Neuronal stem cell (in vitro differentiated cells): ENCODE measurements around the gene DPT.
"Not testable (repeated sequence)": the region's sequence is repeated elsewhere in the genome, so short reads cannot be mapped to it uniquely, and the experiment has no call there.

Experiments used
- DNase-seq: peaks from one replicate; pipeline ENCODE4 v3.0.0-alpha.2; 2013; ENCODE audit warnings: low spot score
- H2AFZ ChIP-seq: one replicate; pipeline ENCODE4 v1.6.1; 2013; ENCODE audit warnings: mild to moderate bottlenecking, low read length, inconsistent platforms
- H2AK5ac ChIP-seq: 2 replicates; pipeline ENCODE4 v1.6.1; 2013; ENCODE audit warnings: low read depth, mild to moderate bottlenecking, inconsistent platforms, low read length, moderate library complexity, mixed read lengths
- H2BK120ac ChIP-seq: 2 replicates; pipeline ENCODE4 v1.6.1; 2013; ENCODE audit warnings: low read depth, mild to moderate bottlenecking, inconsistent platforms, low read length, moderate library complexity, mixed read lengths
- H2BK12ac ChIP-seq: one replicate; pipeline ENCODE4 v1.6.1; 2013; ENCODE audit warnings: low read length, inconsistent platforms
- H2BK15ac ChIP-seq: 2 replicates; pipeline ENCODE4 v1.6.1; 2013; ENCODE audit warnings: mild to moderate bottlenecking, low read length, inconsistent platforms, mixed read lengths
- H2BK5ac ChIP-seq: one replicate; pipeline ENCODE4 v1.6.1; 2013; ENCODE audit warnings: inconsistent platforms, mild to moderate bottlenecking, low read length, moderate library complexity
- H3K14ac ChIP-seq: one replicate; pipeline ENCODE4 v1.6.1; 2013; ENCODE audit warnings: low read length, inconsistent platforms
- H3K18ac ChIP-seq: 2 replicates; pipeline ENCODE4 v1.6.1; 2013; ENCODE audit warnings: low read length, inconsistent platforms
- H3K23ac ChIP-seq: 2 replicates; pipeline ENCODE4 v1.6.1; 2013; ENCODE audit warnings: low read depth, mild to moderate bottlenecking, mixed read lengths, low read length, inconsistent platforms; ENCODE audit not compliant: poor library complexity
- H3K27ac ChIP-seq: replicated peaks from 3 replicates; pipeline ENCODE4 v1.5.1; 2013; ENCODE audit warnings: low read length, inconsistent platforms
- H3K27me3 ChIP-seq, 3 experiments: 2 replicates each; pipeline ENCODE4 v1.6.1; 2013; ENCODE audit warnings: low read length in 3 of 3, mild to moderate bottlenecking in 2 of 3, inconsistent platforms in 1 of 3, low read depth in 1 of 3, mixed read lengths in 1 of 3, moderate library complexity in 1 of 3; ENCODE audit not compliant: control insufficient read depth in 3 of 3, insufficient read depth in 3 of 3
- H3K36me3 ChIP-seq, 2 donors: replicated peaks in 1 of 2; 2 replicates each; pipeline ENCODE4 v1.6.1; 2013; ENCODE audit warnings: low read length in 2 of 2; ENCODE audit not compliant: control insufficient read depth in 2 of 2, insufficient read depth in 2 of 2
- H3K4ac ChIP-seq: 2 replicates; pipeline ENCODE4 v1.6.1; 2013; ENCODE audit warnings: inconsistent platforms, mild to moderate bottlenecking, low read length, moderate library complexity
- H3K4me1 ChIP-seq, 2 donors: 1 replicate in 1 of 2; 2 replicates in 1 of 2; pipeline ENCODE4 v1.6.1; 2013; ENCODE audit warnings: low read length in 2 of 2, low read depth in 1 of 2; ENCODE audit not compliant: control insufficient read depth in 2 of 2, insufficient read depth in 1 of 2
- H3K4me2 ChIP-seq: one replicate; pipeline ENCODE4 v1.6.1; 2013; ENCODE audit warnings: mild to moderate bottlenecking, low read length, inconsistent platforms; ENCODE audit not compliant: insufficient read depth, poor library complexity, severe bottlenecking
- H3K4me3 ChIP-seq, 2 donors: 2 replicates each; pipeline ENCODE4 v1.5.1; 2013; ENCODE audit warnings: low read length in 2 of 2, mild to moderate bottlenecking in 2 of 2, inconsistent platforms in 1 of 2, moderate library complexity in 1 of 2
- H3K79me1 ChIP-seq: one replicate; pipeline ENCODE4 v1.6.1; 2013; ENCODE audit warnings: low read depth, mild to moderate bottlenecking, inconsistent platforms, low read length, moderate library complexity
- H3K9ac ChIP-seq: one replicate; pipeline ENCODE4 v1.6.1; 2013; ENCODE audit warnings: mild to moderate bottlenecking, low read depth, low read length, inconsistent platforms; ENCODE audit not compliant: poor library complexity
- H3K9me3 ChIP-seq, 2 donors: replicated peaks in 1 of 2; 2 replicates each; pipeline versions ENCODE3 to v1.6.1; 2013; ENCODE audit warnings: low read length in 2 of 2, mild to moderate bottlenecking in 2 of 2, inconsistent platforms in 1 of 2, low read depth in 1 of 2, mixed read lengths in 1 of 2, moderate library complexity in 1 of 2; ENCODE audit not compliant: control insufficient read depth in 2 of 2, insufficient read depth in 1 of 2
- H4K8ac ChIP-seq: one replicate; pipeline ENCODE4 v1.6.1; 2013; ENCODE audit warnings: low read depth, mild to moderate bottlenecking, inconsistent platforms, low read length, moderate library complexity
- H4K91ac ChIP-seq: one replicate; pipeline ENCODE4 v1.6.1; 2013; ENCODE audit warnings: low read length, low read depth, mild to moderate bottlenecking, inconsistent platforms; ENCODE audit not compliant: poor library complexity
- WGBS, 2 donors: extraction: QIAGEN DNeasy Blood & Tissue Kit; methylation state at CpG; one replicate each; pipeline ENCODE4 v1.1.7; 2013; ENCODE audit warnings: missing lambda C conversion rate in 2 of 2, mixed read lengths in 1 of 2; ENCODE audit not compliant: insufficient read length in 2 of 2, insufficient replicate concordance in 1 of 2; ENCODE audit errors: extremely low coverage in 2 of 2; 5-methylcytosine and 5-hydroxymethylcytosine counted together

Gene DPT

DNA sequence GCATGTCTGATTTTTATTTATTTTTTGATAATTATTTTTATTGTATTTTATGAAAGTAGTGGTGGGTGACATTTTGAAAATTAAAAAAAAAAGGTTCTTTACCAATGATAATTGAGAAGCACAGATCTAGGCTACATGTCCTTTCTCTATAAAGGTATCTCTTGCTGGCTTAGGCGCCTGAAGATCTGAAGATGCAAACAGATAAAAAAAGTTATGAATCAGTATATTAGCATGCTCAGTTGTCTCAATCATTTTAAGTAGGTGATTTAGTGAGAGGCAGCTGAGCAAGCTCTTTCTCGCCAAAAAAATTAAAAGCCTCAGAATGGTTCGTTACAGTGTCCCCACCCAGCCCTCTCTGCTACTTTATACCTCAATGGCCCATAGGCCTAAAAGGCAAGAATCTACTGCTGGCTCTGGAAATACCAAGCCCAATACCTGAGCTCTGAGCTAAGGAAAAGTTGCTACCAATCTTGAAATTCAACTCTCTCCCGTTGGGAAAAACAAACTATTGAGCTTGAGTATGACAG is 42.2 kb upstream of the DPT start:
- H3K4me3 ChIP-seq, result no peak overlapping the region
- DNase-seq, result no peak
- WGBS, 2 donors, result no CpG with 5 or more reads among the region's 4 CpGs
- H2BK12ac ChIP-seq, result no peak overlapping the region
- H3K9ac ChIP-seq, result no peak overlapping the region
- no peak overlapping the region for H3K23ac ChIP-seq
- no peak overlapping the region for H2AFZ ChIP-seq
- H3K4me1 ChIP-seq, result no peaks in the 10 kb centered on the region
- no peak overlapping the region for H3K18ac ChIP-seq
- H2BK15ac ChIP-seq, result no peak overlapping the region
- no peaks in the 10 kb centered on the region for H3K9me3 ChIP-seq
- H3K14ac ChIP-seq, result no peak overlapping the region
- H4K91ac ChIP-seq, result no peak overlapping the region
- H2BK5ac ChIP-seq, result no peak overlapping the region
- H3K36me3 ChIP-seq, result no peaks in the 10 kb centered on the region
- no peak overlapping the region for H2BK120ac ChIP-seq
- no peaks in the 10 kb centered on the region for H3K27me3 ChIP-seq
- no peak overlapping the region for H3K4me2 ChIP-seq
- no peak overlapping the region for H3K27ac ChIP-seq
- no peaks in the 10 kb centered on the region for H3K79me1 ChIP-seq
- H4K8ac ChIP-seq, result no peak overlapping the region
- H2AK5ac ChIP-seq, result no peak overlapping the region
- H3K4ac ChIP-seq, result no peak overlapping the region

- H2BK12ac ChIP-seq, H2BK15ac ChIP-seq, H2BK120ac ChIP-seq, H2AK5ac ChIP-seq, H3K4me3 ChIP-seq, H3K4me2 ChIP-seq, H4K8ac ChIP-seq, H2AFZ ChIP-seq, H3K14ac ChIP-seq, H4K91ac ChIP-seq, H2BK5ac ChIP-seq, H3K23ac ChIP-seq, H3K9me3 ChIP-seq, H3K36me3 ChIP-seq, DNase-seq, H3K18ac ChIP-seq, H3K27ac ChIP-seq, H3K4me1 ChIP-seq, H3K27me3 ChIP-seq, H3K9ac ChIP-seq, H3K79me1 ChIP-seq, H3K4ac ChIP-seq: not testable (repeated sequence)
- WGBS, 2 donors, result no CpG with 5 or more reads among the region's 3 CpGs
These were observed 40.9 kb upstream of the DPT start for GRCh38 chr1:168769893-168770292.

DNA sequence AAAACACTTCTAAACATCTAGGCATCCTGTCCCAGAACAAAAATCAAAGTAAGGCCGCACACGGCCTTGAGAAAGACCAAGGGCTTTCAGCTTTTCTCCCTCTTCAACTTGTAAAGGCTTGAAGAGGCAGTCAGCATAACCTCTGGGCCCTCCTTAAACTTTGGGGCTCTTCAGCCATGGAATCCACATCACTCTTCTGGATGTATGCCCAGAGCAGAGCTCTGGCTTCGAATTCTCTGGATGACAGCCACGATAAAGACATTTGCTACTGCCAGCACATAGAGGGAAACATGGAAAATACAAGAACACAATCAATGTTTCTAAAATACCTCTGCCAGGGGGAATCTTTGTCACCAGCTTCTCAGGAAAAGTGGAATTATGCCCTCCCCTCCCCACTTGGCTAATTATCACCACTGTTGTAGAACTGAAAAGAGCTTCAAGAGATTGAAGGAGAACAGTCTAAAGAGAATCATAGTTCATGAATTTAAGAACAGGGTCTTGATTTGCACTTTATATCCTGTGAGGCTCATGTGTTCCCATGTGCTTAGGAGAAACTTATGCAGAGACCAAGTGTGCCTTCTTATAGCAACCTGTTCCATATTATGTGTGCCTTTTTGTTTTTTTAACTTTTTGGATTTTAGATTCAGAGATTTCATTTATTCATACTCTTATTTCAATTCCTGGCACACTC is 39.0 kb upstream of the DPT start:
- Histone ChIP-seq H2AK5ac (no peak overlapping the region), H4K91ac (no peak overlapping the region), H3K23ac (no peak overlapping the region), H3K4me1 (no peaks in the 10 kb centered on the region), H3K79me1 (no peaks in the 10 kb centered on the region), H3K36me3 (no peaks in the 10 kb centered on the region), H2BK12ac (no peak overlapping the region), H2AFZ (no peak overlapping the region), H2BK15ac (no peak overlapping the region), H3K18ac (no peak overlapping the region), H3K14ac (no peak overlapping the region), H3K4ac (no peak overlapping the region), H4K8ac (no peak overlapping the region), H3K4me2 (no peak overlapping the region), H3K27ac (no peak overlapping the region), H2BK5ac (no peak overlapping the region), H3K4me3 (no peak overlapping the region), H3K9ac (no peak overlapping the region), H2BK120ac (no peak overlapping the region), H3K9me3 (no peaks in the 10 kb centered on the region), H3K27me3 (no peaks in the 10 kb centered on the region)
- DNase-seq, result no peak
- WGBS, 2 donors, result no CpG with 5 or more reads among the region's 4 CpGs

DNA sequence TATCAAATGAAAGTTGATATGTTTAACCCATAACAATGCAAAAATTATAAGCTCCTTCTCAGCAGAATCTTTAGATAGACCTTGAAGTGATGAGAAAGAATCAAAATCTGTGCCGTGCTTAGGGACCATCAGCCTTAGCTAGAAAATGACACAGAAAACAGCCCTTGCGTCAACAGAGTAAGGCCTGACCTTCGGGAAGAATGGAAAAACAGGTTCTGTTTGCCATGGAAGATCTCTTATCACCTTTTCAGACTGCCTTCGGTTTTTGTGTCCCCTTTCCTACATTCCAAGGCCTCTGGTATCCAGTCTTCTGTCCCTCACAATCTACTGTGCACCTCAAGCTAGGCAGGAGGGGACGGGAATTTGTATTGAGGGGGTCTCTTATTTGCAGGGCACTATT is 37.6 kb upstream of the DPT start:
- no peak overlapping the region for H2BK15ac ChIP-seq
- H3K9me3 ChIP-seq, result no peaks in the 10 kb centered on the region
- H3K79me1 ChIP-seq, result no peaks in the 10 kb centered on the region
- no CpG with 5 or more reads among the region's 5 CpGs for WGBS, 2 donors
- no peak overlapping the region for H3K9ac ChIP-seq
- H2BK120ac ChIP-seq, result no peak overlapping the region
- no peak overlapping the region for H2BK5ac ChIP-seq
- H4K91ac ChIP-seq, result no peak overlapping the region
- no peak overlapping the region for H4K8ac ChIP-seq
- no peak overlapping the region for H3K4ac ChIP-seq
- no peak overlapping the region for H3K14ac ChIP-seq
- no peak overlapping the region for H2AK5ac ChIP-seq
- no peak overlapping the region for H2AFZ ChIP-seq
- no peaks in the 10 kb centered on the region for H3K36me3 ChIP-seq
- no peaks in the 10 kb centered on the region for H3K27me3 ChIP-seq
- no peak for DNase-seq
- no peak overlapping the region for H3K23ac ChIP-seq
- H2BK12ac ChIP-seq, result no peak overlapping the region
- H3K4me2 ChIP-seq, result no peak overlapping the region
- H3K4me1 ChIP-seq, result no peaks in the 10 kb centered on the region
- H3K27ac ChIP-seq, result no peak overlapping the region
- no peak overlapping the region for H3K4me3 ChIP-seq
- no peak overlapping the region for H3K18ac ChIP-seq
